Measurements from ENCODE around the gene GATA2.

Gene GATA2

DNA sequence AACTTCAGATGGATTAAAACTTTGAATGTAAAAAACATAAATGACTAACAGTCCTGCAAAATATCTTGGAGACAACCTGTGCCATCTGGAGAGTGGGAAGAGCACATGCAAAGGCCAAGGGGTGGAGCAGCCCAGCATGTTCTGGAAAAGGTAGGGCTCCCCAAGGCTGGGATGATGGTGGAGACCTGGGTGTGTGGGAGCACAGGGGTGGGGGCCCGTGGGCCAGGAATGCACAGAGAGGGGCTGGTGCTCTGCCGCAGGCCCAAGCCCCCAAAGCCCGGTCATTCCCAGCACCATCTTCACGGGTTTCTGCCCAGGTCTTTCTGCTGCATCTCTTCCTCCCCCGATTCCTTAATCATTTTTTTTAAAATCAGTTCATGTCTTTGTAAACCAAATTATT, 9.7 kb upstream of the GATA2 start:
- DNase-seq (ENCODE audit: low read depth, low spot score) = no peak

DNA sequence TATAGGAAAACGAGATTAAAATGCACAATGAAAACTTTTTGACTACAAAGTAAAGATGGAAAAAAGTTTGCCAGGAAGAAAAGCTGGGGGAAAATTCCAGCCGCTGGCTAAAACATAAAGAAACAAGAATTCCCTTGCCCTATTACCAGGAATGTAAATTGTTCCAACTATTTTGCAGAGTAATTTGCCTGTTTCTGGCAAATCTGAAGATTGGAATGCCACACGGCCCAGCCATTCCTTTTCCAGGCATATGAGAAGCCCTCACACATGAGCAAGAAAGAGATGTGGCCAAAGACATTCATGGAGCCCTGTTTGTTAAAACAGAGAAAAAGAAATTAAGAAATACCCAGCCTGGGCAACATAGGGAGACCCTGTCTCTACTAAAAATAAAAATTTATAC, 8.4 kb upstream of the GATA2 start:
- no peak for DNase-seq (ENCODE audit: low read depth, low spot score)

DNA sequence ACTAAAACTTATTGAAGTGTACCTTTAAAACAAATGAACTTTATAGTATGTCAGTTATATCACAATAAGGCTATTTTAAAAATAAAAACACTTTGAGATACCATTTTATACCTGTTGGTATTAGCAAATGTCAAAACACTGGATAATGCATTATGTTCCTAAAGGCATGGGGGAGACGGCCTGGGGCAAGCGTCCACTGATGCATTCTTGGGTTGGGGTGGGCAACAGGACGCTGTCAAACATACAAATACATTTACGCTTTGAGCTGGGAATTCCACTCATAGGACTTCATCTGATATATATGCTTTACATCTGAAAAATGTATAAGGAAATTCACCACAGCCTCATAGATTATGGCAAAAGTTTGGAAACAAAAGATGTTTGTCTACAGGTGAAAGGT, 7.6 kb upstream of the GATA2 start:
- no peak for DNase-seq (ENCODE audit: low read depth, low spot score)

DNA sequence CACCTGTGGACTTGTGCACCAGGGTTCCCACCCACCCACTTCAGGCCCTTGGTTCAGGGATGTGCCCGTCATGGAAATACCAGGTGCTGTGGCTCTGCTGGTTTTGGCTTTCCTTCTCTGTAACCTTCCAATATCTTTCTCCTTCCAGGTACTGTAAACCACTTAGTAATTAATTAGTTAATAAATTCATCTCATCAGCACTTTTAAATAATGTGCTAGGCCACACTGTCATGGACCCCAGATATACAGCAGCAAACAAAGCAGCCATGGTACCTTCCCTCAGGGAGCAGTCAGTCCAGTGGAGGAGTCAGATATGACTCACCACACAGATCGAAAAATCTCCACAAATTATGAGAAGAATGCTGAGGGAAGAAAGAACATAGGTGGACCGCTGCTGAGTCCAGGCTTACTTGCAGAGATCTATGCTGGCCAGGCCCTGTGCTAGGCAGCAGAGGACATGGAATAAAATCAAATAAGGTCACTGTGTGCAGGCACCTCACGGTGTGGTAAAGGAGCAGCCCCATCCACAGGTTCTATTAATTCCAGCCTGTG, 6.8 kb upstream of the GATA2 start:
- DNase-seq (ENCODE audit: low read depth, low spot score) = no peak

DNA sequence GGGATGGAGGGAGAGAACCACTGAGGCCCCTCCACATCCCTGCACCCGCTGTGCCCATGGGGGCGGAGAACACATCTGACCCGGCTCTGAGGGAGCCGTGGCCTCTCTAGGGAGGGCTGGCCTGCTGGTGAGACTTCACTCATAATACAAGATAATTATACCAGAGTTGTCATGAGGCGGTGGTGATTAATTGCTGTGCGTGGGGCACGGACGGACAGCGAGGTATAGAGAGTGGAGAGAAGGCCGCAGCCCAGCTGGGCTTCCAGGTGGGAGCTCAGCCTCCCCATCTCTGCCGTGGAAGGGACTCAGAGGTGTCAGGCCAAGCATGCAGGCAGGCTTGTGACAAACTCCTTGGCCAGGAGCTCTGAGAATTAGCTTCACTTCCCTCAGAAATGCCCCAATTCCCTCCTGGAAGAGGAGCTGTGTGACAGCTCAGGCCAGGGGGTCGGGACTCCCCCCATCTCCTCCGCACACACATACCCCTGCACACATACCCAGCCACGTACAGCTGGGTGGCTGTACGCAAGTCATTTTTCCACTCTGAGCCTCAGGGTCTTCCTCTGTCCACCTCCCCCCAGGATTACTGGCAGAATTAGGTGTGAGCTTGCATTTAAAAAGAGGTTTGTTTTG, 6.0 kb upstream of the GATA2 start:
- DNase-seq (ENCODE audit: low read depth, low spot score) = no peak

DNA sequence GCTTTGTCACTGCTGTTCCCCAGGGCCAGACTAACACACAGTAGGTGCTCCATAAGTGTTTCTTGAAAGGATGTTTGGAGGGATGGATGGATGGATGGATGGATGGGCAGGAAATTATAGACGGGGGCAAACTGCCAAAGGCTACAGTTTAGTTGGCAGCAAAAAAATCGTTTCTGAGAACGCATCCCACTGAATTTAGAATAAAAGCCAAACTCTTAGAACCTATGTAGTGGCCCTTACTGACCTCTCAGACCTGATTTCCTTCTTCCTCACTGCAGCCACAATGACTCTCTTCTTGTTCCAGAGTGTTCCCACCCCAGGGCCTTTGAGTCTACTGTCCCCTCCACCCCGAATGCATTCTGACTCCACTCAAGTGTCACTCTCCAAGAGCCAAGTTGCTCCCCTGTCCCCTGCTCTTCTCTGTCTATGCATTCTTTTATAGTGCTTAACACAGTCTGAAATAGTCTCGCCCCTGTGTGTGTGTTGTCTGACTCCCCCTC, 5.2 kb upstream of the GATA2 start:
- no peak for DNase-seq (ENCODE audit: low read depth, low spot score)

DNA sequence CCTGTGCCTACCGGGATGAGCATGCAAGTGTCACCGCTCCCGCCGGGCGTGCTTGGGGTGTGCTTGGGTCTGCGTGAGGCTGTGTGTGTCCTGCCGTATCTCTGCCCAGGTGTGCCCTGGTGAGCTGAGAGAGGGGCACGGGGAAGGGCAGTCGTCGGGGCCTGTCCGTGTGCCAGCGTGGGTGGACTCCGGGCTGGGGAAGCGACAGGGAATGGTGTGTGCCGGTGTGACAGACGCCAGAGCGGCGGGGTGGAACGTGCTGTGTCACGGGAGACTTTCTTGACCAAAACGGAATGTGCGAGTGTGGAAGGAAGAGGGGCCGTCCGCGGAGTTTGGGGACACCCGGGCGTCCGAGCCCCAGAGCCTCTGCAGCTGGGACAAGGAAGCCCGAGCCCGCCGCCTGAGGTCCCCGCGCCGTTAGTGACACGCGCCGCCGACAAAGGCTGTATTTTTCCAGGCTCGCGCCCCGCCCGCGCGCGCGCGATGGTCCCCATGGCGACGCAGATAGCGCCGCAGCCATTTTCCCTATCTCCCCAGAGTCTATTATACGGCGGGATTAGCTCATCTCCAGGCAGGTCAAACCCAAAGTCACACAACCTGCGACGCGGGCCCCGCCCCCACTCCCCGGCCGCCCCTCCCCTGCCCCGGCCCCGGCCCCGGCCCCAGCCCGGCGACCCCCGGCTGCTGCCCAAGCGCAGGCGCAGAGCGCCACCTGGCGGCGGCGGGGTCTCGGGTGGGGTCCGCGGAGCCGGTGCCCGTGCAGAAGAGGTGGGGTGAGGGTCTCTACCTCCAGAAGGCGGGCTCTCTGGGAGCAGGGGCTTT, 4.5 kb upstream of the GATA2 start:
- DNase-seq (ENCODE audit: low read depth, low spot score) = no peak

DNA sequence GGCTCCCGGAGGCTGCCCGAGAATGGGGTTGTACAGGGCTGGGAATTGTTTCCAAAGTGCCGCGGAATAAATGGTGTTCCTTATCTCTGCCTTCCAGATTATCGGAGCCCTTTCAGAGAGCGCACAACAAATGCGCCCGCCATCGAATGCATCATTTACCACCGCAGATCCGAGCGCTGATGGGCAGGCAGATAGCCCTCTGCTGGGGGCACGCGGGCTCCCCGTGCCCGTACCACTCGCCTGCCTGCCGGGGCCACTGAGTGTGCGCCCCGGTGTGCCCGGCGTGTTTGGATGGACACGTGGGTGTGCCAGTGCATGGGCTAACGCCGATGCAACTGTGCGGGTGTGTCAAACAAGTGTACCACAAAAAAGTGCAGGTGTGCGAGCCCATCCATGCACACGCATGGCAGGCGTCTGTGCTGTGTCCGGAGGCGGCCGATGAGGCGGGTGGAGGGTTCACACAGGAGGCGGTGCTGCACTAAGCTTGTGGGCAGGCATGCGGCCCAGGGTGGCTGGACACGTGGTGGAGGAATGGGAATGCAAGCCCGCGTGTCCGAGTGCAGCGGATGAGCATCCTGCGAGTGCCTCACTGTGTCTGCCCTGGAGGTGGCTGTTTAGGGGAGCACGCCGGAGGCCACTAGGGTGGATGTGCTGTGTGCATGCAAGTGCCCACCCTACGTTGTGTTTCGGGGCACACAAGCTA, 3.8 kb upstream of the GATA2 start:
- no peak for DNase-seq (ENCODE audit: low read depth, low spot score)

DNA sequence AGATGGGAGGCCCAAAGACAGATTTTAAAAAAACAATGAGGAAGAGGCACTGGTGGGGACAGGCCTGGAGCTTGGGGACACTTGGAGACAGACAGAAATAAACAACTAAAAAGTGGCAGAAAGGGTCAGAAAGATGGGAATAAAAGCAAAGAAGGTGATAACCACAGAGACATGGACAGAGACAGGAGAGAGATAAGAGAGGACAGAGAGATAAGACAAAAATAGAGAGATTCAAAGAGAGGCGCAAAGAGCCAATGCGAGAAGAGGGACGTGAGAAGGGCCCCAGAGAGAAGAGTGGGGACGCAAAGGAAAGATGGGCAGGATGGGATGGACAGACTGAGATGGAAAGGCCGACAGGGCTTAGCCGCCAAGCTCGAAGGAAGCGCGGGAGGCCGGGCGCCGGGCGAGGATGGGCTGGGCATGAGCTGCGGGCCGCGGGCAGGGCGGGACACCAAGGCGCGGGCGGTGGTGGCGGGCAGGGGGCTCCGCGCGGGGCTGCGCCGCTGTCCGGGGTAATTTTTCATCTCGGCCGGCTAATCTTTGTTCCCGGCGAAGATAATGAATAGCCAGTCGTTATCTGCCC, 3.1 kb upstream of the GATA2 start:
- no peak for DNase-seq (ENCODE audit: low read depth, low spot score)

DNA sequence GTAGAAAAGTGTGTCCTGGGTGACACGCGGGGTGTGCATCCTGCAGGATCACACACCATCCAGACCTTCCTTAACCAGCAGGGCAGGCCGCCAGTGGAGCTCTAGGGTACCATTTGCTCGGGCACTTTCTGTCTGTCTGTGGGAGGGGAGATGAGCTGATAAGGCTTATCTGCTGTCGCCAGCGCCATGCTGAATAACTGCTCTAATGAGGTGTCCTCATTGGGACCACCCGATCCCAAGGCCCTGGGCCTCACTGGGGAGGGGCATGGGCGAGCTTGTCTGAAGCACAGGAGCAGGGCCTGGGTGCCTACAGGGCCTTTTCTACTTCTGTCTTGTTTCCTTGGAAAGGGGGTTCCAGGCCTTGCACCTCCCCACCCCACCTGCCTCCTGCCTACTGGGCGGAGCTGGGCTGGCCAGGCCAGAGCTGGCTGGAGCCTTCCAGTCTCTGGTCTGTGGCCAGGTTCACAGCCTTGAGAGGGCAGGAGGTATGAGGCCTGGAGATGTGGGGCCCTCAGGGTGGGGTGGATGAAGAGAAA, 2.5 kb upstream of the GATA2 start:
- DNase-seq (ENCODE audit: low read depth, low spot score) = no peak

DNA sequence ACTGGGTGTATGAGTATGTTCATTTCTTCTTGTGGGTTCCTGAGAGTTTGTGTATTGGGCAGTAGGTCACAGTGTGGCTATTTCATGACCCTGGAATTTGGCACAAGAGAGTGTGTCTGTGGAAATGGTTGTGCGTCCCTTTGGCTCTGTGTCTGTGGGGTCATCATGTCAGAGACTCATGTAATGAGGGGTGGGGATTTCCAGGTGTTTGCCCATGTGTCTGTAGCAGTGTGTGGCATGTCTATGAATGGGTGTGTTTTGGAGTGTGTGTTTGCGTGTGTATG, 1.3 kb upstream of the GATA2 start:
- no peak for DNase-seq (ENCODE audit: low read depth, low spot score)

DNA sequence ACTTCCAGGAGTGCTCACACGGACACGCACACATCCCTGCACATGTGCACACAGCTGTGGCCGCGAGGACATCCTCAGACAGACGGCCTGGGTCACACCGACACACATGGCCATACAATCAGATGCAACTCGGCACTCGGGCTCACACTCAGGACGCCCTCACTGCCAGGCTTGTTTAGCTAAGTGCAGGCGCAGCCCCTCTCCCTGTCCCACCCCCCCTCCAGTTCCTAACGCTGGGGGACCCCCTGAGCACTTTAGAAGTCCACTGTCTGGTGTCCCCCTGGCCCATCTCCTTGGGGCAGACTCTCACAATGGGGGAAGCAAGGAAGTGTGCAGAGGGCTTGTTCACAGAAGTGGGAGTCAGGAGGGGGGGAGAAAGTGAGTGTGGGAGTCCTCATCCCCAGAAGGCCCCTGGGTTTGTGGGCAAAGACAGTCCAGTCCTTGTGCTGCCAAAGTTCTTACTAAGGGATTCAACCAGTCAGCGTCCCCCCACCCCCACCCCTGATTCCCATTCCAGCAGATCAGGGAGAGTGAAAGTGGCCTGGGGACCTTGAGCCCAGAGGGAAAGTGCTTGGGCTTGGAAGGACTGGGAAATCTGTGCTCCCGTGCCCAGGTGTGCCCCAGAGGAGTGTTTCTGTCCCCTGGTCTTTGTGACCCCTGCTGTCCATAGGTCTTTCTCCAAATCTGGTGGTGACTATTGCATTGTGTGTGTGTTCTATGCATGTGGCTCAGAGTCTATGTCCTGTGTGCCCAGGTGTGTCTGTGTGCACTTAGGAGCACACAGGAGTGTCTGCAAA, 767 bp upstream of the GATA2 start:
- no peak for DNase-seq (ENCODE audit: low read depth, low spot score)

DNA sequence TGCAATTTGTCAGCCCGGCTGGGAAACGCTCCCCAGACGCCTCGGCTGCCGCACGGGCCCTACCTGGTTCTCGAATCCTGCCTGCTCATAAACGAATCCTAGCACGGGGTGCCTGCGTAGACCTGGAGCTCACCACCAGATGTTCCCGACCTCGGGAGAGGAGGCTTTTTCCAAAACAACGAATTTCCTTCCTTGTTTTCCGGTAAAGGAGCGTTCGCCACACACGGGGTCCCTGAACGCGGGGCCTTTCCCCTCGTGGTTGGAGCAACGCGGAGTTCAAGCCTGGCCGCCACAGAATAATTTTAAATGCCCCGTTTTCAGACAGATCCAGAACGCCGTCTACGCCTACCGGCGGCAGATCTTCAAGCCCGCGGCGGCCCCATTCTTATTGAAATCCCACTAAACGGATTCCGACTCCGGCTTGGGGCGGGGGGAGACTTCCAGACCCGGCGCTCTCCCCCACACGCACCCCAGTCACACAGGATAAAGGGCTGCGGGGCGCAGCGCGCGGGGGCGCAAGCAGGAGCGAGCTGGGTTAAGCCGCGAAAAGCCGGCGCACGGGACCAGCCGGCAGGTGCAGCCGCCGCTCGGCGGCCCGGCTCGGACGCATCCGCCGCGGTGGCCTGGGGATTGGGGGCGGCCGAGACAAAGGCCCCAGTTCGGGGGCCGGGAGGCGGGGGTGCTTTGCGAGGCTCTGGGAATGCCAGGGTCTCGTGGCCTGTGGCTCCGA, 895 bp downstream of the GATA2 start:
- no peak for DNase-seq (ENCODE audit: low read depth, low spot score)

DNA sequence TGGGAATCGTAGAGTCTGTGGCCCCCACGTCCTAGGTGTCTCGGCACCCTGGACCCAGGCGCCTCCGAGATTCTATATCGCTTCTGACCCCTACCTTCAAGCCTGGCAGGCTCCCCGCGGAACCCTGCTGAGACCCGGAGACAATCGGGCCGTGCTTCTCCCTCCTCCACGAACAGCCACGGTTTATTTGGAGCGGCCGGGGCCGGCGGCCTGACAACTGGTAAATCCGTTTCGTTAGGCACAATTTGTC, 1.4 kb downstream of the GATA2 start:
- DNase-seq (ENCODE audit: low read depth, low spot score) = no peak

DNA sequence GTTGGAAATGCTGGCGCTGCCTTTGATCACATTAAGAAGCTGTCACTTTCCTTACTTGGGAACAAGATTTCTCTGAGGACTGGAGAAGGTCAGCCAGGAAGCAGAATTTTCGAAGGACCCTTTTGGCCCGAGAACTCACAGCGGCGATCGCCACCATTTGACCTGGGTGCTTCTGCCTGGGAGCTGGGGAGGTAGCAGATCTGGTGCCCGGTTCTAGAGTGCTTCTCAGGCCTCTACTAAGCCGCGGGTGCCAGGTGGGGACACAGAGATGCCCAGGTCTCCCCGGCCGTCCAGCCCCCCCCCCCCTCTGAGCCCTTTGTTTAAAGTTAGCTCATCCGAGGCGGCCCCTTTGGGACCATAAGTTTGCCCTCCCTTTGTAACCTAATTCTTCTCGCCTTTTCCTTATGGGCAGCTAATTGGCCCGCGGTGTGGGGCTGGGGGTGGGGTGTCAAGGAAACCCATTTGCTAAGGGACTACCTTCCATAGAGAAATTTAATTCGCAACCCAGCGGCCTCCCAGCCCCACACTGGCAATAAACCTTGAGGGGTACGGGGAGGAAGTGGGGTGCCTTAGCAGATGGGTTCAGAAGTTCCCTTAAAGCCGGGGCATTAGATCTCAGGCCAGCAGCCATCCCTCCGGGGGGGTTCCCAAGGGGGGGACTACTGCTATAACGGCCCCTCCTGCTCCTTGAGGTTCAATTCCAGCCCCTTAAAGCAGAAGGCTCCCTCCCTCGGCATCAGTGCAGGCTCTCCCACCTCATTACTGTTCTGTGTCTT, 1.9 kb downstream of the GATA2 start:
- DNase-seq (ENCODE audit: low read depth, low spot score) = no peak

DNA sequence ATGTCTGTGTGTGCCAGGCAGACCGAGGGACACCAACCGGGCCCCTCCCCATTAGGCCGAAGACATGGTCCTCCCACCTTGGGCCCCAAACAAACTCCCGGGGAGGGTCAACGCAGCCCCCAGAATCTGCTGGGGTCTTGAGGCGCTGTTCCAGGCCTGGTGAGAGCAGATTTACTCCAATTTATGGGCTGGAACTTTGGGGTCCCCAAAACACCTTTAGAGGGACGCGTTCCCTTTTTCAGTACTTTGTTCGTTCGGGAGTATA, 2.4 kb downstream of the GATA2 start:
- DNase-seq (ENCODE audit: low read depth, low spot score) = no peak

DNA sequence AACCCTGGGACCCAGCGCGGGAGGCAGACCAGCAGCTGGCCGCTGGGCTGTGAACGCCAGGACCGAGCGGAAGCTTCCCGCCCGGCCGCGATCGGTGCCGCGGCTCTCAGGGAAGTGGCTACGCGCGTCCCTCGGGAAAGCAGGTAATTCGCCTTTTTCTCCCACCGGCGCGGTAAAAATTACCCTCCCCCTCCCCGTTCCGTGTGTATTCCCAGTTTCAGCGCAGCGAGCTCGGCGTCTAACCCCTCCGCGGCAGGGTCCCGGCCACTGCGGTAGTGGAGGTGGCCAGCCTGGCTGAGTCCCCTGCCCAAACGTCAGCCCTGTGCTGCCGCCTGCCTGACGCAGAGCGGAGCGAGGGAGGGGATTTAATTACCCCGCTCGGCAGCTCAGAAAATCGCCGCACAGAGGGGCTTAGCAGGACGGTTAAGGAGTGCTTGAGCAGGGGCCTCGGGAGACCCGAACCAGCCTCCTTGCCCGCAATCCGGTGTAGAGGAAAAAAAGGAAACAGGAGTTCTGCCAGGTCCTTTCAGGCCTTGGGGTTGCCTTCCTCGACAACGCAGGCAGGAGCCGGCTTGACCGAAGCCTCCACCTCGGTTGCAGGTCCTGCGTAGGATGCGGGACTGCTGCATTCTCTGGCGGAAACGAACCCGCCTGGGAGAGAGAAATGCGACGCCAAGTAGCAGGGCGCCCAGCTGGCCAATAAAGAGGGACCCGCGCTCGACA, 2.9 kb downstream of the GATA2 start:
- no peak for DNase-seq (ENCODE audit: low read depth, low spot score)

DNA sequence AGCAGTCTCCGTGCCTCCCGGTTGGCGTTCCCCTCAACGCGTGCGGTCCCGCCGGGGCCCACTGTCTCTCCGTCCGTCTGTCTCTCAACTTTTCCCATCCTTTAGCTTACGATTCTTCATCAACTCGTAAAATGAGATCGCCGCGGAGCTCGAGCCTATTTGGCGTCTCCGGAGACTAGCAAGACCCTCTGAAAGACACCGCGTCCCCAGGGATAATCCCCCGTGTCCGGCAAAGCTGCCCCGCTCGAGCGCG, 3.4 kb downstream of the GATA2 start:
- no peak for DNase-seq (ENCODE audit: low read depth, low spot score)

DNA sequence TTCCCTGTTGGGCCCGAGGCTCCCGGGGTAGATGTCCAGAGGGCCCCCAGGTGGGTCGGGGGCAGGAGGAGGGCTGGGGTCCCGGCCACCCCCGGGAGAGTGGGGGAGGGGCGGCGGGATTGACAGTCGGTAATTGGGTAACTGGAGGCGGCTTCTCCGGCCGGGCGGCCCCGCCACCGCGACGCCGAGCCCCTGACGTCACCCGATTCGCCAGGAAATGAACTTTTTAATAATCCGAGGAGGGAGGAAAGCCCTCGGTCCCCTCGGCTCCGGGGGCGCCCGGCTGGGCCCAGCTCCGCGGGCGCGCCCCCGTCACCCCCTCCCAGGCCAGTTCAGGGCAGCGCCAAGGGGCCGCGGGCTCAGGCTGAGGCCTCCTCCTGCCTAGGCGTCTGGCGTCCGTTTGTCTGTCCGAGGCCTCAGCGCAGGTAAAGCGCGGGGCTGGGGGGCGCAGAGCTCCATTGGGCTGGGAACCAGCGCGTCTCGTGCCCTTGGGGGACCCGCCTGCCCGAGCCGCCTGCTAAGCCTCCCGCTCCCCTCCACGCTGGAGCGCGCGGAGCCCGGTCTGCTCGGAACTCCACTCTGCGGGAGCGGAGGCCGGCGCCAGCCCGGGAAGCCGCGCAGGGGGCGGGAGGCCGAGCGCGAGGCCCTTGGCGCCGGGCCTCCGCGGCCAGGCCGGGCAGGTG, 3.9 kb downstream of the GATA2 start:
- no peak for DNase-seq (ENCODE audit: low read depth, low spot score)

All from smooth muscle cell of the brain vasculature (primary cell).